ENCODE results near the gene TRIM31. TPM values are rescaled to one million over a fixed set of nuclear protein-coding genes. Genes with fewer than 3 reads are reported as not detected.

TRIM31 gene
- total RNA-seq, 2 experiments from 2014 or later, result not detected

DNA sequence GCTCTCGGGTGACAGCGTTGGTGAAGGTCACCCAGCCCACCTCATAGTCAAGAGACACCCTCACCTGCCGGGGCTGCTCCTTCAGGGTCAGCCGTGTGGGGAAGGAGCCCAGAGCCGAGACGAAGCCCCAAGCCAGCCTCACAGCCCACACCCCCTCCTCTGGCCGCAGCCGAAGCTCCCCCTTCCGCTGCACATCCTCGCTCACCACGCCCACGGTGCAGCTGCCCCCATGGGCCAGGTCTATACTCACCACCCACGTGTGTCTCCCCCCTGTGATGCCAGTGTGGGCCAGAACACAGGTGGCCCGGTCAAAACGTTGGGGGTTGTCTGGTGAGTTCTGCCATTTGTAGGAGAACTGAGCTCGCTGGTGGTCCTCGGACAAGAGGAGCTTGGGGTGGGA is 41.2 kb upstream of the TRIM31 start:
- Mint-ChIP-seq H3K9me3 (no peaks in the 10 kb centered on the region), H3K36me3 (ENCODE audit: low read depth) (no peaks in the 10 kb centered on the region), H3K4me1 (ENCODE audit: low read depth) (no peaks in the 10 kb centered on the region), H3K27ac (no peak overlapping the region), H3K4me3 (no peak overlapping the region), H3K27me3 (peaks cover 42% of the 10 kb centered on the region)
- POLR2A ChIA-PET, result no interaction called here
- intact Hi-C loops (cut with DNase I, micrococcal nuclease), result no loop called here
- Histone ChIP-seq H3K4me3 (ENCODE audit: low read length) (no peak overlapping the region), H3K4me1 (ENCODE audit: insufficient read depth, low read length) (no peaks in the 10 kb centered on the region), H3K36me3 (ENCODE audit: insufficient read depth, low read length) (no peaks in the 10 kb centered on the region), H3K27ac (ENCODE audit: low read depth in 1 of 2, low read length in 2 of 2) (no peak overlapping the region), H3K9me3 (ENCODE audit: control insufficient read depth in 1 of 2, insufficient read depth in 1 of 2, low read length in 2 of 2) (no peaks in the 10 kb centered on the region), H3K27me3 (ENCODE audit: control insufficient read depth in 1 of 2, insufficient read depth in 2 of 2, low read length in 2 of 2) (peaks cover 3 to 18% of the 10 kb centered on the region in 2 experiments)
- TF ChIP-seq, protein P1, sequence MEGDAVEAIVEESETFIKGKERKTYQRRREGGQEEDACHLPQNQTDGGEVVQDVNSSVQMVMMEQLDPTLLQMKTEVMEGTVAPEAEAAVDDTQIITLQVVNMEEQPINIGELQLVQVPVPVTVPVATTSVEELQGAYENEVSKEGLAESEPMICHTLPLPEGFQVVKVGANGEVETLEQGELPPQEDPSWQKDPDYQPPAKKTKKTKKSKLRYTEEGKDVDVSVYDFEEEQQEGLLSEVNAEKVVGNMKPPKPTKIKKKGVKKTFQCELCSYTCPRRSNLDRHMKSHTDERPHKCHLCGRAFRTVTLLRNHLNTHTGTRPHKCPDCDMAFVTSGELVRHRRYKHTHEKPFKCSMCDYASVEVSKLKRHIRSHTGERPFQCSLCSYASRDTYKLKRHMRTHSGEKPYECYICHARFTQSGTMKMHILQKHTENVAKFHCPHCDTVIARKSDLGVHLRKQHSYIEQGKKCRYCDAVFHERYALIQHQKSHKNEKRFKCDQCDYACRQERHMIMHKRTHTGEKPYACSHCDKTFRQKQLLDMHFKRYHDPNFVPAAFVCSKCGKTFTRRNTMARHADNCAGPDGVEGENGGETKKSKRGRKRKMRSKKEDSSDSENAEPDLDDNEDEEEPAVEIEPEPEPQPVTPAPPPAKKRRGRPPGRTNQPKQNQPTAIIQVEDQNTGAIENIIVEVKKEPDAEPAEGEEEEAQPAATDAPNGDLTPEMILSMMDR (IDR thresholded peaks at IDR 0.05), result no peak
- DNase-seq (no peak), ATAC-seq (ENCODE audit: poor library complexity) (no peak)
- CTCF ChIA-PET, result interaction anchor here (0.6 kb wide), 1 partner anchor 143 kb away, joined by 3 read pairs; no protein-coding TSS in a partner anchor

DNA sequence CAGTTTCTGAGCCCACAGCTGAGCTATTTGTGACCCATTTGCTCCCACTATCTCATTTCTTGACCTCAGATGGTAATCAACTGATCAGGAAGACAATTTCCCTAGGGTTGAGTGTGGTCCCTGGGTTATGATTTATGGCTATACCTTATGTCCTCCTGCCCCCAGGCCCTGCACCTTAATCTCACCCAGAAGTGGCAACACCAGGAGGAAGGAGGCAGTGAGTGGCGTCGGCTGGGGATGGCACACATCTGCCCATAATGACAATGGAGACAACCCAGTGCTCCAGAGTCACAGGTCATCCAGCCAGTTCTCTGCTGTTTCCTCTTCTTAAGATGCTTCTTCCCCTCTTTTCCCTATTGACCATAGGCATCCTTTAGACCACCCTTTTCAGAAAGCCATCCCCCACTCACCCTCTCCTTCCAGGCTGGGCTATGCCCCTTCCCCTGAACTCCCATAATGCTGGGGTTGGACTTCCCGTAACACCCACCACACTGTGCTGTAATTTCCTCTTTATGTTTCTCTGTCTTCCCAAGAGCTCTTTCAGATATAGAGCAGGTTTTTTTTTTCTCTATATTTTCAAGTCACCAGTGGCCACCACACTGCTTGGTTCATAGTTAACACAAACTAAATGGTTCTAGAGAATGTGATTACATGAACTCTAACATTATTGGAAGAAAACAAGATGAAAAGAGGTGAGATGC is 40.2 kb upstream of the TRIM31 start:
- Mint-ChIP-seq H3K4me3 (no peak overlapping the region), H3K4me1 (ENCODE audit: low read depth) (no peaks in the 10 kb centered on the region), H3K36me3 (ENCODE audit: low read depth) (no peaks in the 10 kb centered on the region), H3K27me3 (peaks cover 36% of the 10 kb centered on the region), H3K27ac (no peak overlapping the region), H3K9me3 (no peaks in the 10 kb centered on the region)
- DNase-seq, result no peak
- Histone ChIP-seq H3K36me3 (ENCODE audit: insufficient read depth, low read length) (no peaks in the 10 kb centered on the region), H3K4me1 (ENCODE audit: insufficient read depth, low read length) (no peaks in the 10 kb centered on the region), H3K9me3 (ENCODE audit: control insufficient read depth in 1 of 2, insufficient read depth in 1 of 2, low read length in 2 of 2) (no peaks in the 10 kb centered on the region), H3K27me3 (ENCODE audit: control insufficient read depth in 1 of 2, insufficient read depth in 2 of 2, low read length in 2 of 2) (peaks cover 7 to 18% of the 10 kb centered on the region in 2 experiments), H3K27ac (ENCODE audit: low read depth in 1 of 2, low read length in 2 of 2) (no peak overlapping the region), H3K4me3 (ENCODE audit: low read length) (no peak overlapping the region)
- CTCF ChIA-PET, result no interaction called here
- POLR2A ChIA-PET, result no interaction called here
- TF ChIP-seq, protein P1 (IDR thresholded peaks at IDR 0.05), result no peak
- intact Hi-C loops (cut with DNase I, micrococcal nuclease), result no loop called here
- ATAC-seq (ENCODE audit: poor library complexity), result no peak

DNA sequence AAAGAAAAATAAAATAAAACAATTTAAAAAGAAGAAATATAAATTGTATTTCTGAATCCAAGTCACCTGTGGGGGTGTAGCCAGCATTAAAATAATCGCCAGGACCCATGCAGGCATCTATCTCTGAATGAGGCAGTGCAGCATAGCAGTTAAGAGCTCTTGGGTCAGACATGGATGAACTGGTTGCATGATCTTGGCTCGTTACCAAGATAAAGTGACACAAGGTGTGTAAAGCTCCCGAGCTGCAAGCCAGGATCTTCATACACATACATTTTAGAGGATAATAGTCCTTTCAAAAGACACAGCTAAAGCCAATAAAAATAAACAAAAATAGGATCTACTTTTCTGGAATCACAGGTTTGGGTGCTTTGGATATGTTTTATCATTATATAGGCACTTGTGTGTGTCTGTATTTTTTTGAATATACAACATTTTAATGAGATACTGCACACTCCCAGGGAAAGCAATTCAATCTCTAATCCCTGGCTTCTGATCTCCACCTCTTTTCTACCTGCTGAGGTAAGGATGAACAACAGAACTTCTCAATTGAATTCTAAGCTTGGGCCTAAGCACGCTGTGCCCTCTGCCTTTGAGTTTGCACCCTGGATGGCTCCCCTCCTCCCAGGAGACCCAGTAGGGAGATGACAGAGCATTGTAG is 39.3 kb upstream of the TRIM31 start:
- Histone ChIP-seq H3K27me3 (ENCODE audit: control insufficient read depth in 1 of 2, insufficient read depth in 2 of 2, low read length in 2 of 2) (peaks cover 7 to 18% of the 10 kb centered on the region in 2 experiments), H3K9me3 (ENCODE audit: control insufficient read depth in 1 of 2, insufficient read depth in 1 of 2, low read length in 2 of 2) (no peaks in the 10 kb centered on the region), H3K27ac (ENCODE audit: low read depth in 1 of 2, low read length in 2 of 2) (no peak overlapping the region), H3K4me3 (ENCODE audit: low read length) (no peak overlapping the region), H3K36me3 (ENCODE audit: insufficient read depth, low read length) (no peaks in the 10 kb centered on the region), H3K4me1 (ENCODE audit: insufficient read depth, low read length) (no peaks in the 10 kb centered on the region)
- Mint-ChIP-seq H3K9me3 (no peaks in the 10 kb centered on the region), H3K27ac (no peak overlapping the region), H3K4me3 (no peak overlapping the region), H3K4me1 (ENCODE audit: low read depth) (no peaks in the 10 kb centered on the region), H3K36me3 (ENCODE audit: low read depth) (no peaks in the 10 kb centered on the region), H3K27me3 (peaks cover 43% of the 10 kb centered on the region)
- ChIA-PET POLR2A (no interaction called here), CTCF (no interaction called here)
- intact Hi-C loops (cut with DNase I, micrococcal nuclease), result no loop called here
- no peak for DNase-seq
- TF ChIP-seq, protein P1 (IDR thresholded peaks at IDR 0.05), result no peak
- no peak for ATAC-seq (ENCODE audit: poor library complexity)

Measured in CD4-positive, alpha-beta T cell (primary cell).